HepG2 (cell line): ENCODE data around the gene MTA3.

Experiments
- ADNP ChIP-seq: sonication (generic); formaldehyde crosslinking; IDR thresholded peaks from 2 replicates; pipeline ENCODE4 v1.4.0; 2020; ENCODE audit warnings: missing genetic modification reagents
- CTCF ChIP-seq: sonication (generic); formaldehyde crosslinking; IDR thresholded peaks from 2 replicates; pipeline ENCODE4 v1.5.0; 2020; ENCODE audit warnings: mild to moderate bottlenecking, missing genetic modification reagents, moderate library complexity
- GFI1 ChIP-seq: sonication (generic); formaldehyde crosslinking; IDR thresholded peaks from 2 replicates; pipeline ENCODE4 v1.5.0; 2020; ENCODE audit warnings: missing genetic modification reagents, mild to moderate bottlenecking, borderline replicate concordance
- KDM5B ChIP-seq: sonication (generic); formaldehyde crosslinking; IDR thresholded peaks from 2 replicates; pipeline ENCODE4 v1.4.0; 2020; ENCODE audit warnings: missing genetic modification reagents, mild to moderate bottlenecking, borderline replicate concordance
- MZF1 ChIP-seq: sonication (generic); formaldehyde crosslinking; IDR thresholded peaks from 2 replicates; pipeline ENCODE4 v1.8.1; 2023; ENCODE audit warnings: mild to moderate bottlenecking, missing genetic modification reagents, borderline replicate concordance
- NFE2L1 ChIP-seq: sonication (generic); formaldehyde crosslinking; IDR thresholded peaks from 2 replicates; pipeline ENCODE4 v1.4.0; 2020; ENCODE audit warnings: missing genetic modification reagents, mild to moderate bottlenecking, borderline replicate concordance
- NR1H2 ChIP-seq: sonication (generic); formaldehyde crosslinking; IDR thresholded peaks from 2 replicates; pipeline ENCODE4 v1.8.1; 2022; ENCODE audit warnings: low read depth, missing genetic modification reagents, borderline replicate concordance
- ZBTB1 ChIP-seq: sonication (generic); formaldehyde crosslinking; IDR thresholded peaks from 2 replicates; pipeline ENCODE4 v1.4.0; 2020; ENCODE audit warnings: missing genetic modification reagents, borderline replicate concordance
- ZNF18 ChIP-seq: sonication (generic); formaldehyde crosslinking; IDR thresholded peaks from 2 replicates; pipeline ENCODE4 v1.8.0; 2022; ENCODE audit warnings: mild to moderate bottlenecking, missing genetic modification reagents; ENCODE audit not compliant: insufficient replicate concordance
- ZNF703 ChIP-seq: sonication (generic); formaldehyde crosslinking; IDR thresholded peaks from 2 replicates; pipeline ENCODE4 v1.5.1; 2020; ENCODE audit warnings: missing genetic modification reagents, mild to moderate bottlenecking, moderate library complexity, borderline replicate concordance
- ZSCAN5A ChIP-seq: sonication (generic); formaldehyde crosslinking; IDR thresholded peaks from 2 replicates; pipeline ENCODE4 v1.8.0; 2022; ENCODE audit warnings: mild to moderate bottlenecking, missing genetic modification reagents, borderline replicate concordance

- TF ChIP-seq NR1H2 (CRISPR knock-in tag) (no peak), CTCF (CRISPR knock-in tag) (peak; percentile 71), ADNP (CRISPR knock-in tag) (no peak), NFE2L1 (CRISPR knock-in tag) (no peak), MZF1 (CRISPR knock-in tag) (no peak), ZSCAN5A (CRISPR knock-in tag) (no peak), ZNF703 (no peak), KDM5B (CRISPR knock-in tag) (no peak), ZBTB1 (CRISPR knock-in tag) (no peak), GFI1 (CRISPR knock-in tag) (no peak), ZNF18 (no peak)
Measured at GRCh38 chr2:42558827-42559226, 9.6 kb upstream of the MTA3 start.
